ENCODE data around the gene P4HA1.

P4HA1 gene

DNA sequence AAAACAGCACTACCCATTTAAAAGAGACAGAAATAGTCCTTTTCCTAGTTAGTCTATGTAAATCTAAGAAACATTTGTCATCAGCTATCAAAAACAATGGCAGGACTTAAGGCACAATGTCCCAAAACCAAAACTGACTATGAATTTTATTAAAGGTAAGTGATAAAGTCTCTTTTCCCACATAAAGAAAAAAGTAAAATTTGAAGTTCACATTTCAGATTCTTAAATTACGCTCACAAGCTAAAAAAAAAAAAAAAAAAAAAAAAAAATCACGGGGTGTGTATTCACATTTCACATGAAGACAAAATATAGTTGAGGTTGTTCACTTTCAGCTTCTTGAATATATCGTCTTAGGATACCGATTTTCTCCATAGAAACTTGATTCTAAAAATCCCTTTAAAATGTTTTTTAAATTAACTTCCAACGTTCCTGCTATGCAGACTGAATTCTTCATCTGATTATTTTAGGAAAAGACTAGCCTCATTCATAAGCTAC is 1.6 kb downstream of the P4HA1 start:
- DNase-seq (ENCODE audit: low read depth in 2 of 3, low spot score in 1 of 3) = no peak

GRCh38 chr10:73093922-73094850 is 2.5 kb downstream of the P4HA1 start:
- no peak for DNase-seq (ENCODE audit: low read depth in 2 of 3, low spot score in 1 of 3)

- no peak for DNase-seq (ENCODE audit: low read depth in 2 of 3, low spot score in 1 of 3)
Measured at GRCh38 chr10:73092830-73093229, 3.8 kb downstream of the P4HA1 start.

GRCh38 chr10:73088304-73088703 is 8.4 kb downstream of the P4HA1 start:
- no peak for DNase-seq (ENCODE audit: low read depth in 2 of 3, low spot score in 1 of 3)

- DNase-seq (ENCODE audit: low read depth in 2 of 3, low spot score in 1 of 3) = no peak
Measured at GRCh38 chr10:73086816-73087215, 9.8 kb downstream of the P4HA1 start.

- DNase-seq (ENCODE audit: low read depth in 2 of 3, low spot score in 1 of 3) = no peak
Measured at GRCh38 chr10:73084209-73084608, 12.5 kb downstream of the P4HA1 start.

- no peak for DNase-seq (ENCODE audit: low read depth in 2 of 3, low spot score in 1 of 3)
Measured at GRCh38 chr10:73083221-73083620, 13.4 kb downstream of the P4HA1 start.

- DNase-seq (ENCODE audit: low read depth in 2 of 3, low spot score in 1 of 3) = no peak
Measured at GRCh38 chr10:73079779-73080541, 16.7 kb downstream of the P4HA1 start.

GRCh38 chr10:73076360-73077183 is 20.1 kb downstream of the P4HA1 start:
- no peak for DNase-seq (ENCODE audit: low read depth in 2 of 3, low spot score in 1 of 3)

GRCh38 chr10:73075829-73076228 is 20.8 kb downstream of the P4HA1 start:
- no peak for DNase-seq (ENCODE audit: low read depth in 2 of 3, low spot score in 1 of 3)

- DNase-seq (ENCODE audit: low read depth in 2 of 3, low spot score in 1 of 3) = no peak
Measured at GRCh38 chr10:73073627-73074026, 23.0 kb downstream of the P4HA1 start.

DNA sequence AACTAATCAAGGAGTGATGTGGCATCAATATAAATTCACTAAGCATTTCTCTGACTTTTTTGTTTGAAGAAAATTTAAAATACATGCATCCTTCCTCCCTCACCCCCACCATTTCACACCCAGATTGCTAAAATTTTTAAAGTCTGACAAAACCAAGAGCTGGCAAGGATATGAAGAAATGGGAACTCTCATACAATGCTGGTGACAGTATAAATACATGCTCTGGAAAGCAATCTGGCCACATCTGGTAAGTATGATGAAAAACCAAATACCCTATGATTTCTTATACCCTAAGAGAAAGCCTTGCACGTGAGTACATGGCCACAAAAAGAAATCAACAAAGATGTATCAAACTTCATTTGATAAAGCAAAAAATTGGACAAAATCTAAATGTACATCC is 31.2 kb downstream of the P4HA1 start:
- DNase-seq (ENCODE audit: low read depth in 2 of 3, low spot score in 1 of 3) = no peak

- no peak for DNase-seq (ENCODE audit: low read depth in 2 of 3, low spot score in 1 of 3)
Measured at GRCh38 chr10:73061743-73062142, 34.9 kb downstream of the P4HA1 start.

DNA sequence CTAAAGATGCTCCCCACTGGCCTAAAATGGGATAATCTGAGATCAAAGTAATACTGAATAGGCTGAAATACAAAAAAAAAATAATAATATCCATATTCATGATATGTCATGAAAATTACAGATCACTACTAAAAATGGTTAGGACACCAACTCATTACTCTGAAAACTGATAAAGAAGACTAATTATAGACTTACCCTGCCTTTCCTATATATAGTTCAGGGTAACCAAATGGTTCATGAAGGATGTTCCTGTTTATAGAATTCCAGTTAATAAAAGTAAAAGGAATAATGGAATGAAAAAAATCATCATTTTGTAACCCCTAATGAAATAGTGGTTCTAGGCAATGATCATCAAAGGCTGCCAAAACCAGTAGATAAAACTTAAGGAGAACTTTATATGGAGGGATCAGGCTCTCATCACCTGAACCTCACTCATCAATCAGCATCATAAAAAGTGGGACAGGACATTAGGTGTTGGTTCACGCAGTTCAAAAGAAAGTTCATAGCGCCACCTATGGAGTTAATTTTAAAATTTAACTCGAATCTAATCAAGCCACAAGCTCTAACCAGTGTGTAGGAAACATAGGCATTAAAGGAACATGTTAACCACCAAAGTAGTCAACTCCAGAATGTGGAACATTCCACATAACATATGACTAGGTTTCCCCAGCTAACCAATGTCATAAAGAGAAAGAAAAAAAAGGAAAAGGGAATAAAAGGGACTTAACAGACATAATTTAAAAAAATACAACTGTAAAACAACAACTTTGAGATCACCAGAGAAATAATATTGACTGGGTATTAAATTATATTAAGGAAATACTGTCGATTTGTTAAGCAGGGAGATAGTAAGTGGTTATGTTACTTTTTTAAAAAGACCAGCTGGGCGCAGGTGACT is 35.7 kb downstream of the P4HA1 start:
- peak in 1 of 3 donors; percentile 4 for DNase-seq (ENCODE audit: low read depth in 2 of 3, low spot score in 1 of 3)

- DNase-seq (ENCODE audit: low read depth in 2 of 3, low spot score in 1 of 3) = no peak
Measured at GRCh38 chr10:73060173-73060572, 36.5 kb downstream of the P4HA1 start.

DNA sequence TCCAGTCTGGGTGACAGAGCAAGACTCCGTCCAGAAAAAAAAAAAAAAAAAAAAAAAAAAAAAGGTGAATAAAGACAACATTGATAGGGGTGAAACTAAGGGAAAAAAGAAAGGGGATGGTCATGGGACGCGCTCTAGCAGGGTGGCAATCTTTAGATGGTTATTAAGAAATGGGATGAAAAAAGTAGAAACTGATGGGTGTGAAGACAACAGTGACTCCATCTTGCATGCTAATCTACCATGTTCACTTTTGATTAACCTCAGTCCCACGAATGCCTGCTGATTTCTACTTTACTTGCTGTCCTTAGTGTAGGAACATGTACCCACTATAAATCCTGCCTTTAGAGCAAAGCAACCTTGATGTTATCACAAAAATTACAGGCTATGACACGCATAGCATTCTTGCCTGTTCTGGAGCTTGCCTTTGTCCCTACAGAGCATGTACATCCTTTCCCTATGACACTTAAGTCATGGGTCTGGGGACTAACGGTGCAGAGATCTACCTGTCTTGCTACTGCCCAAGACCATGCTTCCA is 38.5 kb downstream of the P4HA1 start:
- no peak for DNase-seq (ENCODE audit: low read depth in 2 of 3, low spot score in 1 of 3)

- no peak for DNase-seq (ENCODE audit: low read depth in 2 of 3, low spot score in 1 of 3)
Measured at GRCh38 chr10:73054286-73054685, 42.4 kb downstream of the P4HA1 start.

DNA sequence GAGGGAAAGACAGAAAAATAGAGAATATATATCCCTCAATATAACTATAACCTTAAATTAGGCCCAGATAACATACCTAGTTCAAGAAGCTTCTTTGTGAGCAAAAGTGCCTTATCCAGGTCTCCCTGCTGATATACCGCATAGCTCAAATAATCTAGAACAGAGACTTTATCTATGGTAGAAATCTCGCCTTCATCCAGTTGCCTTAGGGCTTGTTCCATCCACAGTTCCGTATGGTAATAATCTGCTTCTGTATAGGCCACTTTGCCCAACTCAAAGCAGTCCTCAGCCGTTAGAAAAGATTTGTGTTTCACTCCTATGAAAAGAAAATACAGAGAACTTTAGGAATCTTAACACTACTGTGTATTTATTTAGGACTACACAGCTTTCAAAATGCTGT is 43.4 kb downstream of the P4HA1 start:
- DNase-seq (ENCODE audit: low read depth in 2 of 3, low spot score in 1 of 3) = no peak

DNA sequence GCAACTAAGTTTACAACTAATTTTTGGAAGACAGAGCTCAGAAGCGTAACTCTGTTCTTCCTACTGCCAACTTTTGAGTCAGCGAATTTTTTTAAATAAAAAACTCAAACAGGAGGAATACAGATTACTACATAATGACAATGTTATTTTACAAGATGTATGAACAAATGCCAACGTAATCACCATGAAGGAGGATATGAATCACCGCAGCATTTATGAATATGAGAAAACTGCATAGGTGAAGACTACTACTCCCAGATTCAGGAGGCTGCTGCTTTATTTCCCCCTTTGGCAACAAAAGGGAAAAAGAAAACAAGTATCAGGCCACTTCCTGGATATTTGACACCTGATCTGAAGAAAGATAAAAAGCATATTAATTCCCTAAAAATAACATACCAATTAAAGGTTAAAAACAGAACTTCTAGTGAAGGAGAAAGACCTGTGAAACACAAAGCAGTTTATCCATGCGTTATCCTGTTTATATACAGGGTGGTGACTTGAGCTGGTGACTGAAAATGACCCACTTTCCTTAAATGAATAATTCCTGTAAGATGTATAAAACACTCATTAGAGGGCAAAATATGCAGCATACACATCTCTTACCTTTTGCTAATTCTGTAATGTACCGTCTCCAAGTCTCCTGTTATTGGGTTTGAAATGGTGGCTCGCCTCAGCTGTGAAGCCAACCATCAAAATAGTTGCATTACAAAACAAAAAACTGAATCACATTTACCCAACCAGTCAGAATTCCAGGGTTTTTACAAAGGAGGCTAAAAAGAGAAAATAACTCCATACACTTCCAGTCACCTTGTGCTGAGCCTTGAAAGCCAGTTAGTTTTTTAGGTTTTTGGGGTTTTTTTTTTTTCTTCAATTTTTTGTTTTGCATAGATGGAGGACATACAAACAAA is 52.0 kb downstream of the P4HA1 start:
- no peak for DNase-seq (ENCODE audit: low read depth in 2 of 3, low spot score in 1 of 3)
